IPS DF 6.9 (cell line): ENCODE measurements around the gene FBRSL1.

Source experiments
- DNase-seq: peaks from one replicate; pipeline ENCODE4 v3.0.0-alpha.2; 2013; ENCODE audit warnings: low read depth, low spot score
- H3K27ac ChIP-seq: one replicate; pipeline ENCODE4 v1.5.1; 2013; ENCODE audit warnings: low read length, control low read depth
- H3K27me3 ChIP-seq: 2 replicates; pipeline ENCODE4 v1.6.1; 2013; ENCODE audit warnings: mild to moderate bottlenecking, low read length; ENCODE audit not compliant: control insufficient read depth, insufficient read depth
- H3K36me3 ChIP-seq: 2 replicates; pipeline ENCODE4 v1.6.1; 2013; ENCODE audit warnings: low read length; ENCODE audit not compliant: control insufficient read depth, insufficient read depth
- H3K4me1 ChIP-seq: 2 replicates; pipeline ENCODE4 v1.6.1; 2013; ENCODE audit warnings: low read length; ENCODE audit not compliant: control insufficient read depth, insufficient read depth
- H3K4me3 ChIP-seq: 2 replicates; pipeline ENCODE4 v1.5.1; 2013; ENCODE audit warnings: mild to moderate bottlenecking, low read length
- H3K9me3 ChIP-seq: 2 replicates; pipeline ENCODE4 v1.6.1; 2013; ENCODE audit warnings: low read length, inconsistent platforms; ENCODE audit not compliant: control insufficient read depth, insufficient read depth
- WGBS: extraction: QIAGEN DNeasy Blood & Tissue Kit; methylation state at CpG from one replicate; pipeline ENCODE4 v1.1.7; 2013; ENCODE audit warnings: mixed read lengths, missing lambda C conversion rate; ENCODE audit not compliant: insufficient read length, insufficient coverage; 5-methylcytosine and 5-hydroxymethylcytosine counted together

The FBRSL1 gene

DNA sequence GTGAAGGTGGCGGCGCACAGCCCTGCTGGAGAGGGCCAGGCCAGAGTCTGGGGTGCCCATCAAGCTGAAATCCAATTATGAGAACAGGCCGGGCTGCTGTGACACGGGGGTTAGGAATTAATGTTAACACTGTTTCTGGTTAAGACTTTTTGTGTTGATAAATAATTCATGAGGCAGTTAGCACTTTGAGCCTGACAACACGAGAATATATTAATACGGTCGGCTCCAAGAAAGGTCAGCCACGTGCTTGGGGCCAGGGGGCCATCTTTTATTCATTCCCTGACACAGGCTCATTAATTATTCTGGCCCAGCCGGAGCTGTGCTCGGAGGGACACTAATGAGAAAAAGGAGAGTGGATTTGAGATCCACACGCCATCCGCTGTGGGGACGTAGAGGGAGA lies 45.1 kb downstream of the FBRSL1 start:
- Histone ChIP-seq H3K36me3 (no peaks in the 10 kb centered on the region; the same call in 1 of the 2 replicates), H3K27me3 (peaks cover 2% of the 10 kb centered on the region; the same call in 1 of the 2 replicates), H3K4me3 (no peak overlapping the region), H3K27ac (no peak overlapping the region), H3K4me1 (no peaks in the 10 kb centered on the region), H3K9me3 (peaks cover 23% of the 10 kb centered on the region)
- DNase-seq, result no peak
- WGBS, result no CpG with 5 or more reads among the region's 13 CpGs

GRCh38 chr12:132536102-132536876 lies 46.3 kb downstream of the FBRSL1 start:
- no CpG with 5 or more reads among the region's 16 CpGs for WGBS
- H3K27ac ChIP-seq, result no peak overlapping the region
- peaks cover 7% of the 10 kb centered on the region; the same call in 1 of the 2 replicates for H3K27me3 ChIP-seq
- no peaks in the 10 kb centered on the region for H3K4me1 ChIP-seq
- DNase-seq, result no peak
- H3K4me3 ChIP-seq, result no peak overlapping the region
- H3K36me3 ChIP-seq, result no peaks in the 10 kb centered on the region; the same call in 1 of the 2 replicates
- H3K9me3 ChIP-seq, result peaks cover 22% of the 10 kb centered on the region

DNA sequence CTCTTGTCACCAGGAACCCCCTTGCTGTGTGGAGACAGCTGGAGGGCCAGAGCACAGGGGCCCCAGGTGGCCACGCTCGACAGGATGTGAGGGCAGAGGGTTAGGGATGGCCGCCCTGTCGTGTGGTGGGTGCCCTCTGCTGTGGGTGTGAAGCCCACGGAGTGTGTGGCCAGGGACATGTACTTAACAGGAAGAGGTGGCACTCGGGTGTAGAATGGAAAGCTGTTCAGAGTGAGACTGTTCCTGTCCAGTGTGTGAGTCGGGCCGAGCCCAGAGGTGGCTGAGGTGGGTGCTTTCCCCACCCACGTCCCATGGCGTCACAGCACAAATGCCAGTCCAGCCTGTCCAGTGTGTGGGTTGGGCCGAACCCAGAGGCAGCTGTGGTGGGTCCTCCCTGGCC lies 47.1 kb downstream of the FBRSL1 start:
- no peak overlapping the region for H3K27ac ChIP-seq
- no peak for DNase-seq
- H3K4me3 ChIP-seq, result no peak overlapping the region
- H3K27me3 ChIP-seq, result peaks cover 10% of the 10 kb centered on the region; the same call in 1 of the 2 replicates
- H3K4me1 ChIP-seq, result no peaks in the 10 kb centered on the region; the same call in 1 of the 2 replicates
- no peaks in the 10 kb centered on the region for H3K36me3 ChIP-seq
- no CpG with 5 or more reads among the region's 11 CpGs for WGBS
- peaks cover 15% of the 10 kb centered on the region for H3K9me3 ChIP-seq

- DNase-seq, result no peak
- Histone ChIP-seq H3K4me1 (no peaks in the 10 kb centered on the region; the same call in 1 of the 2 replicates), H3K27ac (no peak overlapping the region), H3K9me3 (peaks cover 14% of the 10 kb centered on the region), H3K27me3 (peaks cover 19% of the 10 kb centered on the region; the same call in 1 of the 2 replicates), H3K4me3 (no peak overlapping the region), H3K36me3 (no peaks in the 10 kb centered on the region)
- no CpG with 5 or more reads among the region's 29 CpGs for WGBS
These were observed 48.1 kb downstream of the FBRSL1 start for GRCh38 chr12:132537836-132538662.

DNA sequence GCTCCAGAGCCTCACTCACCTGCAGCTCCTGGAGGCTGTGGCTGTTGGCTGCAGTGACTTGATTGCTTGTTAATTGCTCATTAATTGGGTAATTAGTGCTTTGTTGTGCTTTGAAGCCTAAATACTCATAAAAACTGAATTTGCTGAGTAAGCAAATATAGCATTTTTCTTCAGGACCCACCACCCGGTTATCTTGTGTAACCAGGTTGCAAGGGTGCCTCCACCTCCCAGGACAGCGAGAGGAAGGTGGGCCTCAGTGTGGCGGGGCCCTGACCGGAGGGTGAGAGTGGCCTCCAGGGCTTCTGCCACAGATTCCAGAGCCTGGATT lies 48.7 kb downstream of the FBRSL1 start:
- Histone ChIP-seq H3K4me1 (no peaks in the 10 kb centered on the region; the same call in 1 of the 2 replicates), H3K27me3 (peaks cover 22% of the 10 kb centered on the region; the same call in 1 of the 2 replicates), H3K9me3 (peaks cover 11% of the 10 kb centered on the region), H3K27ac (no peak overlapping the region), H3K4me3 (no peak overlapping the region), H3K36me3 (no peaks in the 10 kb centered on the region)
- DNase-seq, result no peak
- WGBS, result no CpG with 5 or more reads among the region's 4 CpGs

- WGBS, result no CpG with 5 or more reads among the region's 23 CpGs
- H3K27ac ChIP-seq, result no peak overlapping the region
- peaks cover 10% of the 10 kb centered on the region for H3K9me3 ChIP-seq
- H3K27me3 ChIP-seq, result peaks cover 24% of the 10 kb centered on the region; the same call in 1 of the 2 replicates
- no peaks in the 10 kb centered on the region; the same call in 1 of the 2 replicates for H3K4me1 ChIP-seq
- H3K4me3 ChIP-seq, result no peak overlapping the region
- no peak for DNase-seq
- H3K36me3 ChIP-seq, result no peaks in the 10 kb centered on the region
These were observed 49.2 kb downstream of the FBRSL1 start for GRCh38 chr12:132539016-132539773.

- H3K4me3 ChIP-seq, result no peak overlapping the region
- H3K27me3 ChIP-seq, result peaks cover 31% of the 10 kb centered on the region; the same call in 1 of the 2 replicates
- no peaks in the 10 kb centered on the region; the same call in 1 of the 2 replicates for H3K4me1 ChIP-seq
- no peaks in the 10 kb centered on the region for H3K36me3 ChIP-seq
- H3K9me3 ChIP-seq, result peaks cover 4% of the 10 kb centered on the region; the same call in 1 of the 2 replicates
- no CpG with 5 or more reads among the region's 9 CpGs for WGBS
- DNase-seq, result no peak
- no peak overlapping the region for H3K27ac ChIP-seq
These were observed 50.5 kb downstream of the FBRSL1 start for GRCh38 chr12:132540436-132540835.

DNA sequence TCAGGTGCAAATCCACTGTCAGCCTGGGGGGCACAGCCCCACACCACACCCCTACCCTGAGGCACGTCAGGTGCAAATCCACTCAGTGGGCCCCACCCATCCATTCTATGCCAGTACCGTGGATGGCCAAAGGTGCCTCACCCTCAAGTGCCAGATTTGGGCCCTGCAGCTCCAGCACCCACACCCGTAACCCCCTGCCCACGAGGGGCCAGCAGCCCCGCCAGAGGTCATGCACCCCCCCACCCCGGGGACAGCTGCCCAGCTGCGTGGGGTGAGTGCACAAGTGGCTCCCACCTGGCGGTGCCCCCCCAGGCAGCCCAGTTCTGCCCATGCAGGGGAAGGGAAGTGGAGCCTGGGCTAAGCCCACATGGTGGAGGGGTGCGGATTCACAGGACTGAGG lies 51.2 kb downstream of the FBRSL1 start:
- H3K27me3 ChIP-seq, result peaks cover 31% of the 10 kb centered on the region; the same call in 1 of the 2 replicates
- no CpG with 5 or more reads among the region's 9 CpGs for WGBS
- H3K36me3 ChIP-seq, result no peaks in the 10 kb centered on the region
- H3K4me3 ChIP-seq, result no peak overlapping the region
- DNase-seq, result no peak
- no peak overlapping the region for H3K27ac ChIP-seq
- no peaks in the 10 kb centered on the region; the same call in 1 of the 2 replicates for H3K9me3 ChIP-seq
- H3K4me1 ChIP-seq, result no peaks in the 10 kb centered on the region; the same call in 1 of the 2 replicates

DNA sequence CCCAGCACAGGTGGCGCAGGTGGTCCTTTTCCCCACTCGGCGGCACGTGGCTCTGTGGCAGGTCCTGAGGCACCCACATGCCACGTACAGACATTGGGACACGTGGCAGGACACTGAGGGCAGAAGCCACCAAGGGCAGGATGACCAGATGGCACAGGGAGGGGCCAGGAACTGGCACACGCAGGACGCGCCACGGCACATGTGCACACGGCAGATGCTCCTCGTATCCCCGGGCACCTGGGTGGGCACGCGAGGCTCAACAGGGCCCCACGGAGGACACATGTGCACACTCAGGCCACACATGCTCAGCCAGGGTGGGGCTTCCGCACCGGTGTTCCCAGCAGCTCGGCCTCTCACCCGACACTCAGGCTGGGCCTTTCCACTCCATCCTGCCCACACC lies 52.0 kb downstream of the FBRSL1 start:
- H3K4me1 ChIP-seq, result no peaks in the 10 kb centered on the region; the same call in 1 of the 2 replicates
- peaks cover 35% of the 10 kb centered on the region; the same call in 1 of the 2 replicates for H3K27me3 ChIP-seq
- H3K4me3 ChIP-seq, result no peak overlapping the region
- H3K36me3 ChIP-seq, result no peaks in the 10 kb centered on the region
- no peaks in the 10 kb centered on the region for H3K9me3 ChIP-seq
- H3K27ac ChIP-seq, result no peak overlapping the region
- WGBS, result no CpG with 5 or more reads among the region's 20 CpGs
- DNase-seq, result no peak

DNA sequence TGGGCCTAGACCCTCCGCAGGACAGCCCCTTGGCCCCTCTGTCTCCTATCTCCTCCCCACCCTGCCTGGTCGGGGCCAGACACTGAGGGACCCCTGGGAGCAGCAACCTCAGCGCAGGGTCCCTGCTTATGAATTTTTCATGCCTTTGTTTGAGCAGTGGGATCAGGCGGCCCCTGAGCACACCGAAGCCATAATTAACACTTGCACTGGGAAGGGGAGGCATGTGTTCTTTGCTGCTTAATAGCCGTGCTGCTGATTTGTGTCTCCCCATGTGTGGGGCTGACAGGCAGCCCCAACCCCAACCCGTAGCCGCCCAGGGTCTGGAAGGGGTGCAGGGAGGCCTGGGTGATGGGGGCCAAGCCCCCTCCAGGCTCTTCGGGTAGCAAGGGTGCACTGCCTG lies 52.7 kb downstream of the FBRSL1 start:
- no CpG with 5 or more reads among the region's 9 CpGs for WGBS
- H3K4me1 ChIP-seq, result no peaks in the 10 kb centered on the region; the same call in 1 of the 2 replicates
- H3K4me3 ChIP-seq, result no peak overlapping the region
- DNase-seq, result no peak
- H3K9me3 ChIP-seq, result no peaks in the 10 kb centered on the region
- H3K27ac ChIP-seq, result no peak overlapping the region
- no peaks in the 10 kb centered on the region for H3K36me3 ChIP-seq
- peaks cover 33% of the 10 kb centered on the region; the same call in 1 of the 2 replicates for H3K27me3 ChIP-seq
